Hematopoietic multipotent progenitor cell treated with erythropoietin and hydrocortisone succinate and interleukin-3 and kit ligand, for 17 days (in vitro differentiated cells): Measurements from ENCODE around the gene WDFY3.
A peak's percentile ranks its signal among the peaks of the same experiment; 100 is the strongest.

Experiments
- DNase-seq: peaks from one replicate; pipeline ENCODE4 v3.0.0-alpha.2; 2015; ENCODE audit warnings: low spot score

Gene WDFY3

GRCh38 chr4:84790769-84791565 is 175.5 kb downstream of the WDFY3 start:
- no peak for DNase-seq

DNA sequence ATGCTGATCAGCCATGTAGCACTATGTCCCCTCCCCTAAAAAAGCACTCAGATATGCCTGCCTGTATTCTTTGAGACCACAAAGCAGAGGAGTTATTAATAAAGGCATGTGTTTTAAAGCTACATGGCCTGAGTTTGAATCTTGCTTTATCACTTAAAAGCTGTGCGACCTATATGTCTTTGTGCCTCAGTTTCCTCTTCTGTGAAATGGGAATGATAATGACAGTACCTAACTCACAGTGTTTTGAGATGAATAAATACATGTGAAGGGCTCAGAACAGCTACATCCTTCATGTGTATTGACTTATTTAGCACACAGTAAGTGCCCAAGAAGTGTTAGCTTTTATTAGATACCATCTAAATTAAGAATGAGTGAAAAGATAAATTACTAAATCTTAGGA is 180.0 kb downstream of the WDFY3 start:
- DNase-seq, result no peak

DNA sequence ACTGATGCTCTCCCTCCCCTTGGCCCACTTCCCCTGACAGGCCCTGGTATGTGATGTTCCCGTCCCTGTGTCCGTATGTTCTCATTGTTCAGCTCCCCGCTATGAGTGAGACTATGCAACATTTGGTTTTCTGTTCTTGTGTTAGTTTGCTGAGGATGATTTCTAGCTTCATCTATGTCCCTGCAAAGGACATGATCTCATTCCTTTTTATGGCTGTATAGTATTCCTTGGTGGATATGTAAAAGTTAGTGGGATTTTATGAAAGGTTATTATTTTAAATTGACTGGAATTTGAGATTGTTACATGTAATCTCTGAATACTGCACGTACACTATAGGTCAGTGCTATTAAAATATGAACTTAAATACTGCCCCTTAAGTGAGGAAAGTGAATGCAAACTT is 184.0 kb downstream of the WDFY3 start:
- DNase-seq, result no peak

- no peak for DNase-seq
Observed at GRCh38 chr4:84780719-84781118, 185.8 kb downstream of the WDFY3 start.

- no peak for DNase-seq
Observed at GRCh38 chr4:84778041-84778440, 188.4 kb downstream of the WDFY3 start.

DNA sequence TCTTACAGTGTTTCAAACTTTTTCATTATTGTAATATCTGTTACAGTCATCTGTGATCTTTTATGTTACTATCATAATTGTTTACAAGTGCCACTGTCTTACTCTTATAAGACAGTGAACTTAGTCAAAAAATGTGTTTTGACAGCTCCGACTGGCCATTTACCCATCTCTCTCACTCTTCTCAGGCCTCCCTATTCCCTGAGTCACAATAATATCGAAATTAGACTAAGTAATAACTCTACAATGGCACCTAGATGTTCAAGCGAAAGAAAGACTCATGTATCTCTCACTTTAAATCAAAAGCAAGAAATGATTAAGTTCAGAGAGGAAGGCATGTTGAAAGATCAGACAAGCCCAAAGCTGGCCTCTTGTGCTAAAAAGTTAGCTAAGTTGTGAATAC is 199.3 kb downstream of the WDFY3 start:
- no peak for DNase-seq

GRCh38 chr4:84753321-84753972 is 213.0 kb downstream of the WDFY3 start:
- no peak for DNase-seq

DNA sequence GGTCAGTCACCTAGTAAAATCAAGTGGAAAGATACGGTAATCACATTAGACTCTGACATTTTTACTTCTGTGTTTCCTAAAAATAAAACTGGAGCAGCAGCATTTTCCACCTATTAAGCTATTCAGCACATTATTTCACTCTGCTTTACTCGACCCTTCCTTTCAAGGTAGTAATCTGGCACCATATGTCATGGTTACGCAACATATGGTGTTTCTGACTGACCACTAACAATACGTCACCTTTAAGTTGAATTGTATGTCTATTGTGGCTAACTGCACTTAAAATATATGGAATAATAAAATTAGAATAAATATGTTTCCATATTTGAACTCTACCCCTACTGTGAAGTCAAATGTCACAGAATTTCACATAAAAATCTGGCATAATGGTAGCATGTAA is 214.8 kb downstream of the WDFY3 start:
- DNase-seq, result no peak

DNA sequence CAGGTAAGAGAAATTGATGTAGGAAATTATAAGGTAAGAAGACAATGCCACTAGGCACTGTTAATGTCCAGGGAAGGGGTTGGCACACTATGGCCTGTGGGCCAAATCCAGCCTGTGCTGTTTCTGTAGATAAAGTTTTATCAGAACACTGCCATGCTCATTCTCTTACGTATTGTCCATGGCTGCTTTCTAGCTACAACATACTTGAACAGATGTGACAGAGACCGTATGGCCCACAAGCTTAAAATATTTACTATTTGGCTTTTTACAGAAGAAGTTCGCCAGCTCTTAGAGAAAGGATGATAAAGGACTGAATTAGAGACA is 215.6 kb downstream of the WDFY3 start:
- DNase-seq, result no peak

DNA sequence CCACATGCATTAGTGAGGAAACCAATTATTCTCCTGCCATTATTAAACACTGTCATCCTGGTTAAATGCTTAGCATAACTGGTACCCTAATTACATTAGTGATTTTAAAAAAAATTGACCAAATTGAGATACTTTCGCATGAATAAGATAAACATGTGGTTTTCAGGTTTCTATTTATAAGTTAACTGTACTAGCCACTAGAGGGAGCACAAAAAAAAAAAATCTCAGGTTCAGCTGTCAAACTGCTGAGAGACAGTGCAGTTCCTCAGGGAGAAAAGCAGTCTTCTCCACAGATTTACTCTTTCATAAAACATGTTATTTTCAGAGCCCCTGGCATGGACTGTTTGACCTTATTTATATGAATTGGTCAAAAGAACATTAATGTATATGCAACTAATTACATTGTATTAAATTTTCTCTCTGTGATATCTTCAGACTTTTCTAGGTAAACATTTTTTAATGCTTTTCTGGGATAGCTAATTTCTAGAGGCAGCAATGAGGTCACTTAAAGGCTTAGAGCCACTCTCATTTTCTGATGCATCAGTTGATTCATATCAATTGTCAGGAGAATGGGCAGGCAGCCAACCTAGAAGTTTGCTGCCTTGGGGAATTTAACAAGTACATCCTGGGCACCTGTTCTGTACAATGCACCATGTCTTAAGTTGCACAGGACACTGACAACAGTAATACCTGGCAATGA is 216.1 kb downstream of the WDFY3 start:
- DNase-seq, result peak; percentile 39

DNA sequence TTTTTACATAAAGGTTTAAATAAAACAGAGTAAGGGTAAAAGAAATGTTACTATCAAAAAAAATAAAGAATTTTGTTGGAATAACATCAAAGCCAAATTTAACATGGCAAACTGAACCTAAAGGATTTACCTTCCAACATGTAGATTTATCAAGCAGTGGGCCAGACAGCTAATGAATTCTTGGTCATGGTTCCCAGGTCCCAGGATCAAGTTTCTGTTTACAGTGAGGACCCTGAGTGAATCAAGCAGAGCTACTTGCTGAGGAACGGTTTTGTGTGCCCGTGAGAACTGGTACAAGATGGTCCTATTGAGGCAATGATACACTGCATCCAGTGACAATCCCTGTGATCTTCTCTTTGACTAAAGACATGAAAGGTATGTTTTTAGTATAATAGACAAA is 226.4 kb downstream of the WDFY3 start:
- no peak for DNase-seq

GRCh38 chr4:84738622-84739021 is 227.9 kb downstream of the WDFY3 start:
- DNase-seq, result no peak

DNA sequence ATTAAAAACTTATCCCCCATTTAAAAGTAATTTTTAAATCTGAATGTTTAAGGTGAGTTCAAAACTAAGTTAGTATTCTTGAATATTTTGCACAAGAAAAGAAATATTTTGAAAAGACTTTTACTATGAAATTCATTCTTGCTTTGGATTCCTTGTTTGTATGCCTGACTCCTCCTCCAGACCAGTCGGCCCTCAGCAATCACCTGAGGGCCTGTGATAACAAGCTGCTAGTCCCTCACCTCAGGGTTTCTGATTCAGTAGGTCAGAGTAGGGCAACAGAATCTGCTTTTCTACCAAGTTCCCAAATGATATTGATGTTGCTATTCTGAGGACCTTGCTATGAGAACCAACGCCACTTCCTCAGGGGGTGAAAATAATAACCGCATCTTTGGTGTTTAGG is 228.8 kb downstream of the WDFY3 start:
- DNase-seq, result no peak

GRCh38 chr4:84734037-84734436 is 232.5 kb downstream of the WDFY3 start:
- DNase-seq, result no peak

DNA sequence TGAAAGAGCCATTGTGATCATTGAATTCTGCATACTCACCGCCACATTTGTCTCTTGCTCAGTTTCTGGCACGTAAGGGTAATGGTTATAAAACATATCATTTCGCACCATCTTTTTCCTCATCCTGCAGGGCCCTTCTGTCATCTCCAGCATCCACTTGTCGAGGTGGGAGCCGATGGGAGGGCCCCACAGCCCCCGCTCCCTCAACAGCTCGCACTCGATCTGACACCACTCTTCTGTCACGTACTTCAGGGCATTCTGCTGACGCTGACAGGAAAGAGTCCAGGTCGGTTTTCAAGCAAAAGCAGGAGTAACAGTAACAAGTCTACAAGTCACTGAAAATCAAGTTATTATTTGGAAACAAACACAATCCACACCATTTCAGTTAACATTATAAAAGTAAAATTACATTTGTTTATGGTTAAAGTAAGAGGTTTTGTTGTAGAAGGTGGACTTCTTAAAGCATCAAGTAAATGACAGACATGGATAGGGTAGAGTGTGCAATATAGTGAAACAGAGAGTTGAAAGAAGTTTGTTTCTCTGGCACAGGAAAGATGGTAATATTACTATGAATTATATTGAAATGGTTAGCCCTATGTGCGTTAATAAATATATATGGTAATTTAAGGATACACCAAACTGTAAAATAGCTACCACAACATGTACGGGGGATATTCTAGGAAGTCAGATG is 233.0 kb downstream of the WDFY3 start:
- DNase-seq, result no peak

DNA sequence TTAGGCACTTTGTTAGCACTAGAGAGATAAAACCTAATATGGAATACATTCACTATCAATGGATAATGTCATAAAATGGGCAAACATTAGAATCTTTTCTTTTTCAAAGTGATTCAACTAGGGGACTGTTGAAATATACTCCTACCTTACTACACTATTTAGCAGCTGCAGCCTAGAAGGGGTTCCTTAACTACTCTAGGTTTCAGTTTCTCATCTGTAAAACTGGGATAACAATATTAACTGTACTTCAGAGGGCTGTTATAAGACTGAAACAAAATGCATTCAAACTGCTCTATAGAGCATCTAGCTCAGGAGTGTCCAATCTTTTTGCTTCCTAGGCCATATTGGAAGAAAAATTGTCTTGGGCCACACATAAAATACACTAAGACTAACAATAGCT is 236.1 kb downstream of the WDFY3 start:
- no peak for DNase-seq

DNA sequence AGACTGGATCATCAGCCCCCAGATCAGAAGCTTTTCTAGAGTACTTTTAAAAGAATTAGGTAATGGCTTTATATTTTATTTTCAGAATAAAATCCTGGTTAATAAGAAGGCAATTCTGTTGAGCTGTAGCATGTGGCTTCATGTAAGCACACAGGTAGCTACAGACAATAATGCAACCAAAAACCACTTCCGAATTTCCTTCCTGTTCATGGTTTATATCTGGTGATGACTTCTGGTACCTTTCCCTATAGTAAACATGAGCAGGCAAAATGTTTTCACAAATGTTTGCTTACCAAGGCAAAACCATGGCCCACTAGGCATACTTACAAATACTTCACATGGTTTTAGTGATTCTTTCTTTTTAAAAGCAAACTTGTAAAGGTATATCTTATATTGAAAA is 239.0 kb downstream of the WDFY3 start:
- no peak for DNase-seq

- DNase-seq, result no peak
Observed at GRCh38 chr4:84726356-84726755, 240.1 kb downstream of the WDFY3 start.

DNA sequence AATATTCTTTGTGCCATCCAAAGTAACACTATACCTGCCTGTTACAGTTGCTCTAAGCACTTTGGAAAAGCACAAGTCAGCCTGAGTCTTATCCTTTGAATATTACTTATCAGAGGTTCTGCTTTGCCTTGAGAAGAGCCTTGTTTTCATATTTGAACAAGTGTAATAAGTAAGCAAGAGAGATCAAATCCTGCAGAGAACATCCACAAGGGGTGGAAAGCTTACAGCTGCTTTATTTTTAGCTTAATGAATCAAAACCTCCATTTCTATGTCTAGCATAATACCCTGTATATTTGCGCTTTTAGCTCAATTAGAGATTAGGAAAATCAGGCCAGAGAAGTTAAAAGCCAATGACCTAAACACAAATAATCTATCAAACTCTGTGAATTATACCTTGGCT is 243.8 kb downstream of the WDFY3 start:
- no peak for DNase-seq

DNA sequence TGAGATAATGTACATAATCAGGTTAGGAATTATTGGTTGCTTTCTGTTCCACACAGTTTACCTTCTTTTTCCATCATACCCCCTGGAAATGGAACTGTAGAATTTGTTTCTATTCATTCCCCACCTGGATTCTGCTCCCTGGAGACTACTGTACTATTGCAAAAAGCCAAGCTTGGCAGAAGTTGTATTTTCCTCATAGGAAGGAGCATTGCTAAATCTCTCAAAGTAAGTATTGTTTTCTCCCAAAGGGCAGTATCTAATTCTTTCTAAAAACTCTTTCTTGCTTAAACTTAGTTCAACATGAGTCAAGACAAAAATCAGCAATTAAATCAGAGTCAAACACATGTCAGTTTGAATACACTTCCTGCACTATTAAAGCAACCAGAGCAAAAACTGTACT is 247.4 kb downstream of the WDFY3 start:
- no peak for DNase-seq

DNA sequence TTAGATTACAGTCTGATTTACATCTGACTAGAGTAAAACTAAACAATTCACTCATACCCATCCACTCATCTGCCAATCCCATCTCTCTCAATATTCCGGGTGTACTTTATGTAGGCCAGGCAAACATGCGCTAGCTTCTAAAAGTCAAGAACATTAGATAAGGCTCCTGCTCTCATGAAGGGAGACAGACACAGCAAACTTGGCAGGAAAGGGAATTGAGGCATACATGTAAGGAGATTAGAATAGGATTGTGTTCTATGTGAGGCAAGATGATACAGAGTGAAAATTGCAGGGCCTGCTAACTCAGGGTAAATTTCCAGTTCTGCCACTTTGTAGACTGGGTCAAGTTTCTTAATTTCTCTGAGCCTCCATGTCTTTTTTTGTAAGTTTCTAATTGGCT is 247.8 kb downstream of the WDFY3 start:
- DNase-seq, result no peak

GRCh38 chr4:84710548-84710947 is 255.9 kb downstream of the WDFY3 start:
- no peak for DNase-seq
